CD4-positive, alpha-beta T cell treated with Interleukin-15 for 4 hours (primary cell): Measurements from ENCODE around the gene ERGIC2.
"Not testable (repeated sequence)": the region's sequence is repeated elsewhere in the genome, so short reads cannot be mapped to it uniquely, and the experiment has no call there.

Experiments used
- DNase-seq: peaks from one replicate; pipeline ENCODE4 v3.0.0-alpha.2; 2020; ENCODE audit warnings: low spot score

The ERGIC2 gene

GRCh38 chr12:29299633-29300032 is 81.3 kb downstream of the ERGIC2 start:
- DNase-seq: no peak

GRCh38 chr12:29291226-29291625 is 89.7 kb downstream of the ERGIC2 start:
- DNase-seq: no peak

- DNase-seq: not testable (repeated sequence)
Observed at GRCh38 chr12:29290475-29290874, 90.5 kb downstream of the ERGIC2 start.

- DNase-seq: no peak
Observed at GRCh38 chr12:29288031-29288430, 92.9 kb downstream of the ERGIC2 start.

- DNase-seq: no peak
Observed at GRCh38 chr12:29287622-29288021, 93.3 kb downstream of the ERGIC2 start.
